BLaER1 (cell line): ENCODE measurements around the gene RPS6KB2.

ENCODE experiments used
- H3K27ac ChIP-seq: shearing (Covaris generic); formaldehyde crosslinking; 2 replicates; pipeline ENCODE4 v1.8.1; 2022
- H3K27me3 ChIP-seq: shearing (Covaris generic); formaldehyde crosslinking; 2 replicates; pipeline ENCODE4 v1.8.1; 2022
- H3K36me3 ChIP-seq: shearing (Covaris generic); formaldehyde crosslinking; 2 replicates; pipeline ENCODE4 v1.8.1; 2022
- H3K4me1 ChIP-seq: shearing (Covaris generic); formaldehyde crosslinking; 2 replicates; pipeline ENCODE4 v1.8.1; 2022
- H3K4me2 ChIP-seq: shearing (Covaris generic); formaldehyde crosslinking; 2 replicates; pipeline ENCODE4 v1.8.1; 2022
- H3K4me3 ChIP-seq: shearing (Covaris generic); formaldehyde crosslinking; 2 replicates; pipeline ENCODE4 v1.8.1; 2022
- H3K9ac ChIP-seq: shearing (Covaris generic); formaldehyde crosslinking; 2 replicates; pipeline ENCODE4 v1.8.1; 2022
- H3K9me3 ChIP-seq: shearing (Covaris generic); formaldehyde crosslinking; 2 replicates; pipeline ENCODE4 v1.8.1; 2022
- H4K20me1 ChIP-seq: shearing (Covaris generic); formaldehyde crosslinking; 2 replicates; pipeline ENCODE4 v1.8.1; 2022
- Cebpa-rat ChIP-seq: shearing (Covaris generic); IDR thresholded peaks from 2 replicates; pipeline ENCODE4 v1.8.1; 2022

The RPS6KB2 gene

DNA sequence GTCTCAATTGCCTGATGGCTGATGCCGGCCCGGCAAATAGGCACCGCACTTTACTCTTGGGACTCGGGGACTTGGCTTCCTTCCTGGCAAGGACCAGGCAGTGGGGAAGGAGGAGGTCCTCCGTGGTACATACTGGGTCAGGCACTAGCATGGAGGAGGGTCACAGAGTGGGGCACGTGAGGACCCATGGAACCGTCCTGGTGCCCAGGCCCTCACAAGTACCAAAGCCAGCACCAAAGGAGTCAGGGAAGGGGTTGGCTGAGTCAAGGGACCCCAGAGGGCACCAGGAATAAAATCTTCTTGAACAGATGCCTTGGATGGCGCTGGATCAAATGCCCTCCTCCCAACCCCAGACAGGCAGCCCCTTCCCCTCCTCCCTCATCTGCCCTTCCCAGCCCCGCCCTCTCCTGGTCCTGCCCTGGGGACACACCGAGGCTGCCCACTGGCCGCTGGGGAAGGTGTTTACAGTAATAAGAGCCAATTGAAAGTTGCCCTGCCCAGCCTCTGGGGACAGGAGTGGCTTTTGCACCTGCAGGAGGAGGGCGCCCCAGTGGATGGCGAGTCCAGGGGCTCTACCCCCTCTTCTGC, 18.4 kb upstream of the RPS6KB2 start:
- Histone ChIP-seq H3K4me3 (peak overlapping the region; percentile 45), H4K20me1 (no peaks in the 10 kb centered on the region), H3K4me2 (peak overlapping the region; percentile 100), H3K9ac (peak overlapping the region; percentile 87), H3K9me3 (no peaks in the 10 kb centered on the region), H3K27me3 (peaks cover 14% of the 10 kb centered on the region), H3K36me3 (0 out of 2 replicates have a peak, but pooled peaks cover 10% of the 10 kb centered on the region), H3K4me1 (peaks cover 99% of the 10 kb centered on the region), H3K27ac (peak overlapping the region; percentile 97)
- no peak for TF ChIP-seq Cebpa-rat

GRCh38 chr11:67410369-67410831, 17.9 kb upstream of the RPS6KB2 start:
- H4K20me1 ChIP-seq = no peaks in the 10 kb centered on the region
- H3K9ac ChIP-seq = peak overlapping the region; percentile 87
- peaks cover 99% of the 10 kb centered on the region for H3K4me1 ChIP-seq
- H3K4me3 ChIP-seq = peak overlapping the region; percentile 45
- H3K36me3 ChIP-seq = 0 out of 2 replicates have a peak, but pooled peaks cover 8% of the 10 kb centered on the region
- H3K9me3 ChIP-seq = no peaks in the 10 kb centered on the region
- TF ChIP-seq Cebpa-rat = no peak
- H3K27ac ChIP-seq = peak overlapping the region; percentile 97
- H3K27me3 ChIP-seq = peaks cover 19% of the 10 kb centered on the region
- H3K4me2 ChIP-seq = peak overlapping the region; percentile 100

DNA sequence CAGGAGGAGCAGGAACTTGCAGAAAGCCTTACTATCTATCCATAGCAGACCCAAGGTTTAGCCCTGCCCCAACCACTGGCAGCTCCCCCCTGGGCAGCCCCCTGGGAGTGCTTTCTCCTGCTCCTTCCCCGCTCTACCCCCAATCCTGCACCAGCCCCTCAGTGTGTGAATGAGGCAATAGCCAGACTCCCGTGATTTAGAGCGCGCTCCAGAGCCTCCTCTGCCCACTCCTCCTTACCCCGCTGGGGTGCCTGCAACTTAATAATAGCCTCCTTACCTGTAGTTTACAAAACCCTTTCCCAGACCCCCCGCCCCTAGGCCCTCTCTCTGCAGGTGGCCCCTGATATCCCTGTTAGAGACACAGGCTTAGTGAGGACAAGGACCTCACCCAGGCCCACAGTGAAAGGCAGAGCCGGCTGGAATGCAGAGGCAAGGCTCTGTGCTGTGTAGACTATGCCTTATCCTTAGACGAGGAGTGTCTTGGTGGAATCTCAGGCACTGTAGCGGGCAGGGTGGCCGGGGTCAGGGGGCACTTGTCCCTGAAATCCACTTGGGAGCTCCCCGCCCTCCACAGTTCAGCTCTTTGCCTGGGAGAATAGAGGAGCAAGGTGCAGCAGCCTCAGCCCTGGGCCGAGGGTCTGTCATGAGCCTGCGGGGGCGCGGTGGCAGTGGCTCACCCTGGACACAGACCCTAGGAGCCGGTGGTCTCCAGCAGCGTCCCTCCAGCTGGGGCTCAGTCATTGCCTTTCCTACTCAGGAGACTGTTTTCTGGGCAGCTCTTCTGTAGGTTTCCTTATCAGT, 17.1 kb upstream of the RPS6KB2 start:
- TF ChIP-seq Cebpa-rat = no peak
- Histone ChIP-seq H3K27ac (peak overlapping the region; percentile 97), H3K4me1 (peaks cover 99% of the 10 kb centered on the region), H3K4me2 (peak overlapping the region; percentile 100), H3K9ac (no peak overlapping the region), H3K36me3 (0 out of 2 replicates have a peak, but pooled peaks cover under 1% of the 10 kb centered on the region), H3K9me3 (no peaks in the 10 kb centered on the region), H3K4me3 (0 out of 2 replicates have a peak overlapping the region, but pooled peaks have one; percentile 45), H4K20me1 (no peaks in the 10 kb centered on the region), H3K27me3 (peaks cover 24% of the 10 kb centered on the region)

GRCh38 chr11:67411785-67412152, 16.5 kb upstream of the RPS6KB2 start:
- Histone ChIP-seq H3K4me3 (no peak overlapping the region), H3K4me2 (peak overlapping the region; percentile 100), H3K27ac (no peak overlapping the region), H4K20me1 (no peaks in the 10 kb centered on the region), H3K36me3 (no peaks in the 10 kb centered on the region), H3K9me3 (no peaks in the 10 kb centered on the region), H3K4me1 (peaks cover 99% of the 10 kb centered on the region), H3K9ac (no peak overlapping the region), H3K27me3 (peaks cover 24% of the 10 kb centered on the region)
- no peak for TF ChIP-seq Cebpa-rat

- Histone ChIP-seq H3K36me3 (no peaks in the 10 kb centered on the region), H3K4me1 (peaks cover 99% of the 10 kb centered on the region), H3K9me3 (no peaks in the 10 kb centered on the region), H3K4me2 (peak overlapping the region; percentile 100), H3K4me3 (no peak overlapping the region; the same call in 1 of the 2 replicates), H3K9ac (peak overlapping the region; percentile 16; the same call in 1 of the 2 replicates), H3K27ac (no peak overlapping the region), H4K20me1 (0 out of 2 replicates have a peak, but pooled peaks cover 5% of the 10 kb centered on the region), H3K27me3 (peaks cover 24% of the 10 kb centered on the region)
- no peak for TF ChIP-seq Cebpa-rat
These were observed 15.7 kb upstream of the RPS6KB2 start for GRCh38 chr11:67412495-67413179.

DNA sequence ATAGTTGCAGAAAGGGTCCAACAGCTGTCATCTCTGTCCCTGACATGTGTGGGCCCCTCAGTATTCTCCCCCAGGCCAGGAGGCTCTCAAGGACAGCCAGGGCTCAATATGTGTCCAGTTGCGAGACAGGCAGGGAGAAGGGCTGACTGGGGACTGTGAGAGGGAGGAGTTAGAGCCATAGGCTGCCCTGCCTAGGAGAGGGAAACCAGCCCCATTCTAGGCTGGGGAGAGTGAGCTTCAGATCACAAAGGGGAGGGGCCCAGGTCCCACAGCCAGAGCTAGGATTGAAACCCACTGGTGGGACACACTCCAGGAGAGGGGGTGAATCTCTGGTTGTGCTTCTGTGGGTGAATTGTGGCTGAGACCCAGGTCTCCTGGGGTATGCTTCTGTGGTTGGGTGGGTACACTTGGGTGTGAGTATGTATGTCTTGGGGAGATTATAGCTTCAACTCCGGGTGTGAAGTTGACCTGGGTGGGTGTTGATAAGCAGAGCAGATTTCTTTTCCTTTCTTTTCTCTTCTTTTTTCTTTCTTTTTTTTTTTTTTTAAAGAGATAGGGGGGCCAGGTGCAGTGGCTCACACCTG, 14.9 kb upstream of the RPS6KB2 start:
- 0 out of 2 replicates have a peak, but pooled peaks cover 7% of the 10 kb centered on the region for H4K20me1 ChIP-seq
- H3K27ac ChIP-seq = no peak overlapping the region
- peaks cover 24% of the 10 kb centered on the region for H3K27me3 ChIP-seq
- peak overlapping the region; percentile 100 for H3K4me2 ChIP-seq
- TF ChIP-seq Cebpa-rat = no peak
- H3K4me3 ChIP-seq = no peak overlapping the region; the same call in 1 of the 2 replicates
- peaks cover 99% of the 10 kb centered on the region for H3K4me1 ChIP-seq
- H3K36me3 ChIP-seq = no peaks in the 10 kb centered on the region
- H3K9ac ChIP-seq = peak overlapping the region; percentile 16; the same call in 1 of the 2 replicates
- no peaks in the 10 kb centered on the region for H3K9me3 ChIP-seq

GRCh38 chr11:67415501-67416304, 12.6 kb upstream of the RPS6KB2 start, which contains the start of gene CARNS1:
Gene CARNS1, plus strand, starts transcription at chr11:67415678. Its CDS starts 522 bp downstream, at chr11:67416200.
- peak within 1 kb of the TSS; percentile 33; the same call in 1 of the 2 replicates for H3K4me3 ChIP-seq
- no peak for TF ChIP-seq Cebpa-rat
- no peaks in the 10 kb centered on the region for H3K9me3 ChIP-seq
- H3K9ac ChIP-seq = 0 out of 2 replicates have a peak within 1 kb of the TSS, but pooled peaks have one; percentile 28
- no peaks in the 10 kb centered on the region for H3K36me3 ChIP-seq
- H3K27ac ChIP-seq = no peak within 1 kb of the TSS
- peaks cover 99% of the 10 kb centered on the region for H3K4me1 ChIP-seq
- peaks cover 24% of the 10 kb centered on the region for H3K27me3 ChIP-seq
- H4K20me1 ChIP-seq = 0 out of 2 replicates have a peak, but pooled peaks cover 7% of the 10 kb centered on the region
- H3K4me2 ChIP-seq = peak within 1 kb of the TSS; percentile 100

GRCh38 chr11:67416416-67417335, 11.6 kb upstream of the RPS6KB2 start:
- peaks cover 24% of the 10 kb centered on the region for H3K27me3 ChIP-seq
- peak overlapping the region; percentile 100 for H3K4me2 ChIP-seq
- peaks cover 96% of the 10 kb centered on the region for H3K4me1 ChIP-seq

More at GRCh38 chr11:67416416-67417335, 11.6 kb upstream of the RPS6KB2 start:
- H3K9ac ChIP-seq = peak overlapping the region; percentile 28; the same call in 1 of the 2 replicates
- TF ChIP-seq Cebpa-rat = no peak
- peak overlapping the region; percentile 37 for H3K27ac ChIP-seq
- H3K4me3 ChIP-seq = peak overlapping the region; percentile 25; the same call in 1 of the 2 replicates
- H4K20me1 ChIP-seq = 0 out of 2 replicates have a peak, but pooled peaks cover 7% of the 10 kb centered on the region
- H3K9me3 ChIP-seq = no peaks in the 10 kb centered on the region
- no peaks in the 10 kb centered on the region for H3K36me3 ChIP-seq
